Fibroblast of the aortic adventitia (primary cell): ENCODE measurements around the gene MAP4K3. TPM values are rescaled to one million over a fixed set of nuclear protein-coding genes. Genes with fewer than 3 reads are reported as not detected.
"Not testable (repeated sequence)": the region's sequence is repeated elsewhere in the genome, so short reads cannot be mapped to it uniquely, and the experiment has no call there.

ENCODE experiments used
- DNase-seq: peaks from one replicate; pipeline ENCODE4 v3.0.0-alpha.2; 2010; ENCODE audit warnings: low read depth
- H3K4me3 ChIP-seq: 2 replicates; pipeline ENCODE4 v1.5.1; 2011; ENCODE audit warnings: low read depth, mild to moderate bottlenecking, control low read depth, low read length, moderate library complexity
- total RNA-seq: library from RNA; depleted of rRNA; stranded (reverse); fragments of >200 nt; gene quantifications from 2 replicates; pipeline ENCODE4 v1.2.3, GENCODE V29; 2012; ENCODE audit warnings: low replicate concordance
- TF ChIP-seq, protein P1 (sequence below): IDR thresholded peaks from 2 replicates; pipeline ENCODE4 v1.5.1; 2011; ENCODE audit warnings: mild to moderate bottlenecking, low read length, control low read depth, inconsistent platforms; ENCODE audit not compliant: insufficient read depth

The MAP4K3 gene
- total RNA-seq, 1 donor: 48.0 TPM

- no peak overlapping the region for H3K4me3 ChIP-seq
- DNase-seq: no peak
- TF ChIP-seq, protein P1, sequence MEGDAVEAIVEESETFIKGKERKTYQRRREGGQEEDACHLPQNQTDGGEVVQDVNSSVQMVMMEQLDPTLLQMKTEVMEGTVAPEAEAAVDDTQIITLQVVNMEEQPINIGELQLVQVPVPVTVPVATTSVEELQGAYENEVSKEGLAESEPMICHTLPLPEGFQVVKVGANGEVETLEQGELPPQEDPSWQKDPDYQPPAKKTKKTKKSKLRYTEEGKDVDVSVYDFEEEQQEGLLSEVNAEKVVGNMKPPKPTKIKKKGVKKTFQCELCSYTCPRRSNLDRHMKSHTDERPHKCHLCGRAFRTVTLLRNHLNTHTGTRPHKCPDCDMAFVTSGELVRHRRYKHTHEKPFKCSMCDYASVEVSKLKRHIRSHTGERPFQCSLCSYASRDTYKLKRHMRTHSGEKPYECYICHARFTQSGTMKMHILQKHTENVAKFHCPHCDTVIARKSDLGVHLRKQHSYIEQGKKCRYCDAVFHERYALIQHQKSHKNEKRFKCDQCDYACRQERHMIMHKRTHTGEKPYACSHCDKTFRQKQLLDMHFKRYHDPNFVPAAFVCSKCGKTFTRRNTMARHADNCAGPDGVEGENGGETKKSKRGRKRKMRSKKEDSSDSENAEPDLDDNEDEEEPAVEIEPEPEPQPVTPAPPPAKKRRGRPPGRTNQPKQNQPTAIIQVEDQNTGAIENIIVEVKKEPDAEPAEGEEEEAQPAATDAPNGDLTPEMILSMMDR: no peak
Measured at GRCh38 chr2:39252888-39253518, 184.1 kb downstream of the MAP4K3 start.

DNA sequence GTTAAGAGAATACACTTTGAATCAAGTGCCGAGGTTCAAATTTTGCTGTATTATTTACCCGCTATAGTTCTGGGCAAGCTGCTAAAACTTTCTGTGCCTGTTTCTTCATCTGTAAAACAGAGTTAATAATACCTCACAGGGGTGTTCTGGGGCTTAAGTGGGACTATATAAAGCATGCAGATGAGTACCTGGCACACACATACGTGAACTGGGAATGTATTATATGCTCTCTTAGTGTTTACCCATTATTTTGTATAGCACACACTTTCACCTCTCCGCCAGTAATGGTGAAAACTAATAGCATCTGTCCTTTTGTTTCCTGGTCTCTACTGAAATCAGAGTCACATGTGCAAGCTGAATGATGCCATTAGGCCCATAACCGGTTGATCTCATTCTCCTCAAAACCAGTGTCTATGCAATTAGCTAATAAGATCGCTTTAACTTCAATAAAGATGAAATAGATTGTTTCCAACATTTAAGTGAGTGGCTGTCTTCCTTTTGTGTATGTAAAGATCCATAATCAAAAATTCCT is 189.5 kb downstream of the MAP4K3 start:
- H3K4me3 ChIP-seq: no peak overlapping the region
- TF ChIP-seq, protein P1: no peak
- no peak for DNase-seq

DNA sequence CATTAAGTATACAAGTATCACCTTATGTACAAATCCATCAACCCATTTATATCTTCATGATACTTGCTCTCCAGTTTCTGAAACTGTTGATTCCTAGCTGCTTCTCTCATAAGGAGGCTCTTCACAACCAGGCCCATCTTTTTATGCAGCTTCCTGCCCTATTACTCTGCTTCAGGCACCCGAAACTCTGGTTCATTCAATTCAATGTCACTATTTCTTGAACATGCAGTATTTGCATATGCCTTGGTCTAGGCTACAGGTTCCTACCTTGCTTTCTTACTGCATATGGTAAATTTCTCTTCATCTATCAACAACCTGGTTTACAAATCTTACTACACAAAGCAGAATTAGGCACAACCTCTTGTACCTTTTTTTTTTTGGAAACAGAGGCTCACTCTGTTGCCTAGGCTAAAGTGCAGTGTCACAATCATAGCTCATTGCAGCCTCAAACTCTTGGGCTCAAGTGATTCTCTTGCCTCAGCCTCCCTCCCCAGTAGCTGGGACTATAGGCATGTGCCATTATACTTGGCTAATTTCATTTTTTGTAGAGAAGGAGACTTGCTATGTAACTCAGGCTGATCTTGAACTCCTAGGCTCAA is 190.6 kb downstream of the MAP4K3 start:
- DNase-seq: no peak
- TF ChIP-seq, protein P1: no peak

DNA sequence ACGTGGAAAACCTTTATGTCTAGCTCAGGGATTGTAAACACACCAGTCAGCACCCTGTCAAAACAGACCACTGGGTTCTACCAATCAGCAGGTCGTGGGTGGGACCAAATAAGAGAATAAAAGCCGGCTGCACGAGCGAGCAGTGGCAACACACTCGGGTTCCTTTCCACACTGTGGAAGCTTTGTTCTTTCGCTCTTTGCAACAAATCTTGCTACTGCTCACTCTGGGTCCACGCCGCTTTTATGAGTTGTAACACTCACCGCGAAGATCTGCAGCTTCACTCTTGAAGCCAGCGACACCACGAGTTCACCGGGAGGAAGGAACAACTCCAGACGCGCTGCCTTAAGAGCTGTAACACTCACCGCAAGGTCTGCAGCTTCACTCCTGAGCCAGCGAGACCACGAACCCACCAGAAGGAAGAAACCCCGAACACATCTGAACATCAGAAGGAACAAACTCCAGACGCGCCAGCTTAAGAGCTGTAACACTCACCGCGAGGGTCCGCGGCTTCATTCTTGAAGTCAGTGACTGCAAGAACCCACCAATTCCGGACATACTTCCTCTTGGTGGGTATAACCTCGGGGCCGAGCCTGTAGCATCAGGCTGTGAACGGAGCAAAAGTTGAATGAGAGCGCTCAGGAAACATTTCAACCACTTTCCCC is 192.0 kb downstream of the MAP4K3 start:
- not testable (repeated sequence) for H3K4me3 ChIP-seq, DNase-seq

More for the DNA sequence above, 190.6 kb downstream of the MAP4K3 start:
- H3K4me3 ChIP-seq: no peak overlapping the region

DNA sequence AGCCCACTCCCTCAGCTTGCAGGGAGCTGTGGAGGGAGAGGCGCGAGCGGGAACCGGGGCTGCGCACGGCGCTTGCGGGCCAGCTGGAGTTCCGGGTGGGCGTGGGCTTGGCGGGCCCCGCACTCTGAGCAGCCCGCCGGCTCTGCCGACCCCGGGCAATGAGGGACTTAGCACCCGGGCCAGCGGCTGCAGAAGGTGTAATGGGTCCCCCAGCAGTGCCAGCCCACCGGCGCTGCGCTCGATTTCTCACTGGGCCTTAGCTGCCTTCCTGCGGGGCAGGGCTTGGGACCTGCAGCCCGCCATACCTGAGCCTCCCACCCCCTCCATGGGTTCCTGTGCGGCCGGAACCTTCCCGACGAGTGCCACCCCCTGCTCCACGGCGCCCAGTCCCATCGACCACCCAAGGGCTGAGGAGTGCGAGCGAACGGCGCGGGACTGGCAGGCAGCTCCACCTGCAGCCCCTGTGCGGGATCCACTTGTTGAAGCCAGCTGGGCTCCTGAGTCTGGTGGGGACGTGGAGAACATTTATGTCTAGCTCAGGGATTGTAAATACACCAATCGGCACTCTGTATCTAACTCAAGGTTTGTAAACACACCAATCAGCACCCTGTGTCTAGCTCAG is 192.7 kb downstream of the MAP4K3 start:
- not testable (repeated sequence) for H3K4me3 ChIP-seq, DNase-seq

DNA sequence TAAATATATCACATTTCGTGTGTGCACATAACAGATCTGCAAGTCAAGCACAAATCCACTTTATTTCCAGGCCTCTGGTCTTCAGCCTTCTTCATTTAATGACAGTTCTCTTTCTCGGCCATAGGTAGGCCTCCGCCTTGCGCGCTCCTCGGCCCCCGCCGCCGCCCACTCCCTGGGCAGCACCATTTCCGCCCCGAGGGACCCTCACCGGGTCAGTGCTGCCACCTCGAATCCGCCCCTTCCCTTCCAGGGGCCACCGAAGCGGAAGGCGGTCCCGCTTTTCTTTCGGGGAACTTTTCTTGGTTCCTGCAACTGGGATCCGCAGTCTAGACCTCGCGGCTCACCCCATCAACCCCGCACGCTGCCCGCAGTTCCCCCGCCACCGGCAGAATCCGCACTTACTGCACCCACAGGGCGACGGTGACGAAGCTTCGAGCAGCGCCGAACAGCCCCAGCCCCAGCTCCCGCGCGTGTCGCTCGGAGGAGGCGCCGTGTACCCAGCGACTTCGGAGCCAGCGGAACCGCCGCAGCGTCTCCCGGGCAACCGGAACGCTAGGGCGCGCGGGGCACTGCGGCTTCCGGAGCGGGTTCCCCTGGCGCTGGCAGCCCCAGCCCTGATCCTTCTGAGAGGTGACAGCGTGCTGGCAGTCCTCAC is 193.5 kb downstream of the MAP4K3 start, which contains the start of gene CDKL4:
Gene CDKL4, minus strand, starts transcription at position 502 of the 655 bp plus-strand sequence.
- H3K4me3 ChIP-seq: peak within 1 kb of the TSS; percentile 37

DNA sequence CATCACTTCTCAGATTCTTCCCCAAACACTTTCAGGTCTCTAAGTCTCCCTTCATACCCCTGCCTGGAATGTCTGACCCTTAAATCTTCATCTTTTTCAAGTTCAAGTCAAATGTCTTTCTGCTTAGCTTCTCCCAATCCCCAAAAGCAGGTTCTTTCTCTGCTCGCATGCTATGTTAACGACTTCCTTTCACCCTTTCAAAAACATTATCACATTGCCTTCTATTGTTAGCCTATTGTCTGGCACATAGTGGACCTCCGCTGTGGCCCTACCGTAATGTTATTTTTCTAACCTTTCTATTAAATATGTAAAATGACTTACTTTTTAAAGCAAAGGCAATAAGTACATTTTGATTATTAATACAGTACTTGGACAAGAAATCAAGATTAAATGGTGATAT is 195.5 kb downstream of the MAP4K3 start:
- no peak for DNase-seq
- TF ChIP-seq, protein P1: no peak
- H3K4me3 ChIP-seq: no peak overlapping the region

More for the DNA sequence above, 193.5 kb downstream of the MAP4K3 start, which contains the start of gene CDKL4:
- no peak for DNase-seq
- TF ChIP-seq, protein P1: no peak
